ENCODE measurements around the gene EBF3. TPM values are rescaled to one million over a fixed set of nuclear protein-coding genes. Genes with fewer than 3 reads are reported as not detected.

EBF3 gene
- total RNA-seq, 1 experiment from 2014 or later, result 0.22 TPM

DNA sequence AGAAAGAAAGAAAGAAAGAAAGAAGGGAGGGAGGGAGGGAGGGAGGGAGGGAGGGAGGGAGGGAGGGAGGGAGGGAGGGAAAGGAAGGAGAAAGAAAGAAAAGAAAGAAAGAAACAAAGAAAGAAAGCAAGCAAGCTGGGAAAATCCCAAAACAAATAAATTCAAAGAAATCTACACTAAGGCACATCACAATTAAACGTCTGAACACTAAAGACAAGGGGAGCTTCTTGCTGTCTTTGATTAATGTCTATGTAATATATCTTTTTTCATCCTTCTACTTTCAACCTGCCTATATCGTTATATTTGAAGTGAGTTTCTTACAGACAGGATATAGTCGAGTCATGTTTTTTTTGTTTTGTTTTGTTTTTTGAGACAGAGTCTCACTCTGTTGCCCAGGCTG lies 28.3 kb upstream of the EBF3 start:
- no peak overlapping the region for H3K4ac ChIP-seq (ENCODE audit: low read depth, low read length)
- Mint-ChIP-seq H3K4me3 (no peak overlapping the region), H3K27ac (no peak overlapping the region), H3K27me3 (ENCODE audit: low read depth) (peaks cover 29% of the 10 kb centered on the region), H3K9me3 (peaks cover 3 to 16% of the 10 kb centered on the region in 2 experiments; a peak in 4 of 5 replicates), H3K36me3 (ENCODE audit: insufficient read depth in 1 of 3, low read depth in 3 of 3) (no peaks in the 10 kb centered on the region), H3K4me1 (no peaks in the 10 kb centered on the region)
- H3K23ac ChIP-seq (ENCODE audit: insufficient read length, low read depth, low read length), result no peak overlapping the region
- no peak overlapping the region for H2BK120ac ChIP-seq (ENCODE audit: low read depth, low read length, poor library complexity, severe bottlenecking)
- H4K5ac ChIP-seq (ENCODE audit: insufficient read length, low read depth, low read length), result no peak overlapping the region
- H3K4me2 ChIP-seq (ENCODE audit: insufficient read depth, insufficient read length, low read length), result no peak overlapping the region
- no peak overlapping the region for H2BK12ac ChIP-seq (ENCODE audit: insufficient read length, low read depth, low read length)
- no peak overlapping the region for H2AK5ac ChIP-seq (ENCODE audit: insufficient read length, low read length)
- H4K91ac ChIP-seq (ENCODE audit: insufficient read length, low read depth, low read length), result no peak overlapping the region
- no peaks in the 10 kb centered on the region for H3K79me1 ChIP-seq (ENCODE audit: insufficient read depth, low read depth, low read length, poor library complexity, severe bottlenecking)
- no peak for TF ChIP-seq CTCF (conservative IDR thresholded peaks at IDR 0.05)
- no peaks in the 10 kb centered on the region for H3K23me2 ChIP-seq (ENCODE audit: insufficient read length, low read depth, low read length, poor library complexity, severe bottlenecking)
- no peak overlapping the region for H3K9ac ChIP-seq (ENCODE audit: extremely low read depth, insufficient read length, low read length)
- H4K20me1 ChIP-seq (ENCODE audit: control insufficient read depth, insufficient read depth, insufficient read length), result no peaks in the 10 kb centered on the region
- H3K27me3 ChIP-seq (ENCODE audit: insufficient read depth, low read length), result no peaks in the 10 kb centered on the region
- no peaks in the 10 kb centered on the region for H3K9me3 ChIP-seq (ENCODE audit: control insufficient read depth, low read depth, low read length)
- no CpG with 5 or more reads among the region's 3 CpGs for WGBS (ENCODE audit: extremely low coverage, insufficient read length, low lambda C conversion rate)
- H2AFZ ChIP-seq (ENCODE audit: low read length), result no peak overlapping the region
- H2BK20ac ChIP-seq (ENCODE audit: low read depth, low read length, poor library complexity, severe bottlenecking), result no peak overlapping the region
- H3T11ph ChIP-seq (ENCODE audit: low read length), result no peak overlapping the region
- H3K56ac ChIP-seq (ENCODE audit: insufficient read length, low read depth, low read length), result no peak overlapping the region
- no peak overlapping the region for H4K8ac ChIP-seq (replicated peaks; ENCODE audit: insufficient read length, low read depth, low read length)
- no peak overlapping the region for H3K27ac ChIP-seq (ENCODE audit: insufficient read length, low read depth, low read length)
- no peaks in the 10 kb centered on the region for H3K4me1 ChIP-seq (ENCODE audit: insufficient read depth, low read length)
- no peak overlapping the region for H2BK5ac ChIP-seq (ENCODE audit: insufficient read length, low read length)
- no peak overlapping the region for H2BK15ac ChIP-seq (ENCODE audit: low read depth, low read length)
- H3K14ac ChIP-seq (ENCODE audit: insufficient read depth, low read length), result no peak overlapping the region
- H3K79me2 ChIP-seq (ENCODE audit: insufficient read depth, low read length), result no peaks in the 10 kb centered on the region
- no peak for DNase-seq
- H3K18ac ChIP-seq (ENCODE audit: insufficient read length, low read depth, low read length), result no peak overlapping the region
